Measurements from ENCODE around the gene POU4F3.

The POU4F3 gene

DNA sequence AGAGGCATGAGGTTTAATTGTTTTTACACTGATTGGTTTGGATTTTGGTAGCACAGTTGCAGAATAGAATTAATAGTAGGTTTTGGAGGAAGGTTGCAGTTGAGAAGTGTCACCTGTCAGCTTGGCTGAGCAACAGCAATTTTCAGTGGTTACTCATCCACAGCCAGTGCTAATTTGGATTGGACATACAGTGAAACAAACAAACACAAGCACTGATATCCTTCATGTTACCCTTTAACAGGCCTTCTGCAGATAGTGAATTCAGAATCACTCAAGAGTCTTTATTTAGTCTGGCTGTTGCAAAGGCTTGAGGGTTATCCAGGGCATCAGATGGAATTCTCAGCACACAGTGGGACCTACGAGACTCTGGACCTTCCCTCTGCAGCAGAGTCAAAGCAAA, 31.8 kb upstream of the POU4F3 start:
- TF ChIP-seq, protein P1, sequence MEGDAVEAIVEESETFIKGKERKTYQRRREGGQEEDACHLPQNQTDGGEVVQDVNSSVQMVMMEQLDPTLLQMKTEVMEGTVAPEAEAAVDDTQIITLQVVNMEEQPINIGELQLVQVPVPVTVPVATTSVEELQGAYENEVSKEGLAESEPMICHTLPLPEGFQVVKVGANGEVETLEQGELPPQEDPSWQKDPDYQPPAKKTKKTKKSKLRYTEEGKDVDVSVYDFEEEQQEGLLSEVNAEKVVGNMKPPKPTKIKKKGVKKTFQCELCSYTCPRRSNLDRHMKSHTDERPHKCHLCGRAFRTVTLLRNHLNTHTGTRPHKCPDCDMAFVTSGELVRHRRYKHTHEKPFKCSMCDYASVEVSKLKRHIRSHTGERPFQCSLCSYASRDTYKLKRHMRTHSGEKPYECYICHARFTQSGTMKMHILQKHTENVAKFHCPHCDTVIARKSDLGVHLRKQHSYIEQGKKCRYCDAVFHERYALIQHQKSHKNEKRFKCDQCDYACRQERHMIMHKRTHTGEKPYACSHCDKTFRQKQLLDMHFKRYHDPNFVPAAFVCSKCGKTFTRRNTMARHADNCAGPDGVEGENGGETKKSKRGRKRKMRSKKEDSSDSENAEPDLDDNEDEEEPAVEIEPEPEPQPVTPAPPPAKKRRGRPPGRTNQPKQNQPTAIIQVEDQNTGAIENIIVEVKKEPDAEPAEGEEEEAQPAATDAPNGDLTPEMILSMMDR (IDR thresholded peaks at IDR 0.05; ENCODE audit: control insufficient read depth, extremely low read depth, insufficient read depth), result no peak
- H3K4me3 ChIP-seq (ENCODE audit: low read depth, low read length), result no peak overlapping the region
- DNase-seq (ENCODE audit: low read depth), result no peak

DNA sequence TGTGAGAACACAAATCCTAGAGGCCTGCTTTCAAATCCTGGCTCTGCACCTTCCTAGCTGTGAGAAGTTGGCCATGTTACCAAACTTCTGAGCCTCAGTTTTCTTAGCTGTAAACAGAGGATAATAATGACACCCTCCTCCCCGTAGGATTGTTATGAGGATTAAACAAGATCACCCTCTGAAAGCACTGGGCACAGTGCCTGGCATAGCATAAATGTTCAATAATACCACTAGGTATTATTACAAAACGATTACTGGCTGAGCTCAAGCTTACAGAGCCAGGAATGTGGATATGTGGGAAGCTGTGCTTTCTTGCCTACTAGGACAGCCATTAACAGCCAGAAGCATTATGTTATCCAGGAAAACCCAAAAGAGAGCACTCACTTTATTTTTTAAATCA, 30.8 kb upstream of the POU4F3 start:
- TF ChIP-seq, protein P1 (IDR thresholded peaks at IDR 0.05; ENCODE audit: control insufficient read depth, extremely low read depth, insufficient read depth), result no peak
- no peak overlapping the region for H3K4me3 ChIP-seq (ENCODE audit: low read depth, low read length)
- DNase-seq (ENCODE audit: low read depth), result no peak

DNA sequence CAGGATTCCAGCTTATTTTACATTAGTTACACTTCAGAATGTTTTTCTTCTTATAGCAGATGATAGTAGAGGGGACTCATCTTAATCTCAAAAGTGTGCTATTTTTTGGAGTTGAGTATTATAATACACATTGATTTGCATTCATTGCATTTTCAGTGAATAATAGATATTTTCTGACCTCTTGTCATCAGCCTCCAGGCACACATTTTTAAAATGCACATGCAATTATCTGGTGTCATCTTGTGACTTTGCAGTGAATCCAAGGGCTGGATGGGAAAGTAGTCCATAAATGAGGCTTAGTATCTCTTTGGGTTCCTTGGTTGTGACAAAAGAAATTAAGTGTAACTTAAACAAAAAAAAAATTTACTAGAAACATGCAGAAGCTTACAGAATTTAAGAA, 28.1 kb upstream of the POU4F3 start:
- TF ChIP-seq, protein P1 (IDR thresholded peaks at IDR 0.05; ENCODE audit: control insufficient read depth, extremely low read depth, insufficient read depth), result no peak
- DNase-seq (ENCODE audit: low read depth), result no peak

GRCh38 chr5:146311278-146311677, 27.4 kb upstream of the POU4F3 start:
- H3K4me3 ChIP-seq (ENCODE audit: low read depth, low read length), result no peak overlapping the region
- no peak for DNase-seq (ENCODE audit: low read depth)
- TF ChIP-seq, protein P1 (IDR thresholded peaks at IDR 0.05; ENCODE audit: control insufficient read depth, extremely low read depth, insufficient read depth), result no peak

More for the DNA sequence above, 28.1 kb upstream of the POU4F3 start:
- H3K4me3 ChIP-seq (ENCODE audit: low read depth, low read length), result no peak overlapping the region

- TF ChIP-seq, protein P1 (IDR thresholded peaks at IDR 0.05; ENCODE audit: control insufficient read depth, extremely low read depth, insufficient read depth), result no peak
- no peak overlapping the region for H3K4me3 ChIP-seq (ENCODE audit: low read depth, low read length)
- DNase-seq (ENCODE audit: low read depth), result no peak
Measured at GRCh38 chr5:146313027-146313426, 25.6 kb upstream of the POU4F3 start.

DNA sequence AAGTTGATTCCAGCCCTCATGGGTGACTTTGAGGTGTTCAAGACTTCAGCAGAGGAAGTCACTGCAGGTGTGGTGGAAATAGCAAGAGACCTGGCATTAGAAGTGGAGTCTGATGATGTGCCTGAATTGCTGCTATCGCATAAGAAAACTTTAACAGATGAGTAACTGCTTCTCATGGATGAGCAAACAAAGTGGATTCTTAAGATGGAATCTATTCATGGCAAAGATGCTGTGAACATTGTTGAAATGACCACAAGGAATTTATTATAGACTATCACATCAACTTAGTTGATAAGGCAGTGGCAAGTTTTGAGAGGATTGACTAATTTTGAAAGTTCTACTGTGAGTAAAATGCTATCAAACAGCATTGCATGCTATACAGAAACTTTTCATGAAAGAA, 17.1 kb upstream of the POU4F3 start:
- TF ChIP-seq, protein P1 (IDR thresholded peaks at IDR 0.05; ENCODE audit: control insufficient read depth, extremely low read depth, insufficient read depth), result no peak
- H3K4me3 ChIP-seq (ENCODE audit: low read depth, low read length), result no peak overlapping the region
- DNase-seq (ENCODE audit: low read depth), result no peak

DNA sequence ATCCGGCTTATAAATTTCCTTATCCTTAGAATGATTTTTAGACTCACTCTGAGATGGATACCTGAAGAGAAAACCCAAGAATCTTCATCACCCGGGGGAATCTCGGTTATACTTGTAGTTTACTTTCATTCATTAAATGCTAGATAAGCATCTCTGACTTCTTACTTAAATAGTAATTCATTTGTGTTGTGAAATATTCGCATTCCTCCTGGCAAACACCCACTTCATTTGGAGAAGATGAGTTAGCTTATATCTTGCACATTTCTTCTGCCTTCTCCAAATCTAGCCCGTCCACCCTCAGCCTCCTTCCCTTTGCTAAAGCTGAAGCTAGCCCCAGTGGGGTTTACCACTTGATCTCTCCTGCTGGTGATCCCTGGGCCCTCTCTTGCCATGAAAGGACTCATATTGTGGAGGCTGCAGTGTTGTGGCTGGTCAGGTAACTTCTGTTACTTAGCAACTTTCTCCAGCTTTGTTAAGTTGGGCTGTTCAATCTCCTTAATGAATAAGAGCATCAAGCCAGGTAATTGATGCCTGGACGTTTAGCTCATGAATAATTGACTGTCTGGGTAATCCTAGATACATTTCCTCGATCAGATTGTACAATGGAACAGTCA, 11.3 kb upstream of the POU4F3 start:
- DNase-seq (ENCODE audit: low read depth), result no peak
- H3K4me3 ChIP-seq (ENCODE audit: low read depth, low read length), result no peak overlapping the region
- TF ChIP-seq, protein P1 (IDR thresholded peaks at IDR 0.05; ENCODE audit: control insufficient read depth, extremely low read depth, insufficient read depth), result no peak
